ENCODE results near the gene EPAS1.

The EPAS1 gene

DNA sequence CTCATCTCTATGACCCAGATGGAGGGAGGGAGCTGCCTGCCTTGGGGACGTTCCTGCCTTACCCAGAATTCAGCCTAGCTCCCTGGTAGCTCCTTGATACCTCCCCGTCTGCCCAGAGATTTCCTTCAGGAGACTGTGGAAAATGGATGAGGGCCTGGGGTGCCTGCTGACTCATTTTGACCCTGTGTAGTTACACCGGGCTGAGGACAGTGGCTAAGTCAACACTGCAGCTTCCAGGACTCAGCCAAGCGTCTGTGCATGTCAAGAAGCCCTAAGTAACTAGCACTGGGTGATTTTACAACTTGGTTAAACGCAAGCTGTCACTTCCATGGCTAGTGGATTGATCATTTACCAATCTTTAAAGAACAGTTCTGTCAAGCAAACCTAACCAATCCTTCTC lies 23.3 kb upstream of the EPAS1 start:
- DNase-seq: no peak

DNA sequence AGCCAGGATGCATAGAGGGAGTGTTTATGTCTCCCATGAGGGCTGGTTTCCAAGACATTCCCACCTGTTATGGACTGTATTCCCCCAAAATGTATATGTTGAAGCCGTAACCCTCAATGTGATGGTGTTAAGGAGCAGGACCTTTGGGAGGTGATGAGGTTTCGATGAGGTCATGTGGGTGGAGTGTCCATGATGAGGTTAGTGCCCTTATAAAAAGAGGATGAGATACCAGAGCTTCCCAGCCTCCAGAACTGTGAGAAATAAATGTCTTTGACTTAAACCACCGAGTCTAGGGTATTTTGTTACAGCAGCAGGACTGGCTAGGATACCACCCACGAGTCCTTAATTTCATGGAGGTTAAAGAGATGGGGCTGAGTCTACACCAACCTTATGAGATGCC lies 22.6 kb upstream of the EPAS1 start:
- DNase-seq: no peak

DNA sequence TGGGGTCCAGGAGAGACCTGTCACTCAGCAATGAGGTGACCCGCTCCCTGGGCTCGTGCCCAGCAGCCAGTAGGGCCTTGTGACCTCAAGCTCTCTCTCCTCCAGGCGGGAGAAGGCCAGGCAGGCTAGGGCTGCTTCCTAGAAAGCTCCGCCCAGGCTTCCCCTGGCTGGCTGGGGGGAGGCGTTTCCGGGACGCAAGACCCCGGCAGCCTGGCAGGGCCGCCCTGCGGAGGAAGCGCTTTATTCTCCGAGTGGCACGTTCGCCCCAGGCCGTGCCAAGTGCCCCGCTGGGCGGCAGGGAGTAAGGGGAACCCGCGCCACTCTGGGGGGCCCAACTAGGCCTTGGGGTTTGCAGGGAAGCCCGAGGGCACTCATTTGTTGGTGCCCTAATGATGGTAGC lies 21.2 kb upstream of the EPAS1 start:
- peak; percentile 24 for DNase-seq

DNA sequence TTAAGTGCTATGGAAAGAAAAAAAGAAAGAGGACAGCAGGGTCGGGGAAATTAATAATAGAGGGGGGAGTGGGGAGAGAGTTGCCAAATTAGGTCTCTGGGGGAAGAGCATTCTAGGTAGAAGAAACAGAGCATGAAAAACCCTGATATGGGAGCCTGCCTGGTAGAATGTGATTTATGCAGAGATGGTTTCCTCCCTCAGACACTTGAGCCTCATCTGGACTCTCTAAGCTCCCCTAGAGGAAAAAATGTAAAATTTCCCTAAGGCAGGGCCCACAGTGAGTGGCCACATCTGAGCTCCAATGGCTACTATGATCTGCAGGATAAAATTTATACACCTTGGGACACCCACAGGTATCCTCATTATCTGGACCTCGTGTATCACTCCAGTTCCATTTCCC lies 20.6 kb upstream of the EPAS1 start:
- DNase-seq: no peak

DNA sequence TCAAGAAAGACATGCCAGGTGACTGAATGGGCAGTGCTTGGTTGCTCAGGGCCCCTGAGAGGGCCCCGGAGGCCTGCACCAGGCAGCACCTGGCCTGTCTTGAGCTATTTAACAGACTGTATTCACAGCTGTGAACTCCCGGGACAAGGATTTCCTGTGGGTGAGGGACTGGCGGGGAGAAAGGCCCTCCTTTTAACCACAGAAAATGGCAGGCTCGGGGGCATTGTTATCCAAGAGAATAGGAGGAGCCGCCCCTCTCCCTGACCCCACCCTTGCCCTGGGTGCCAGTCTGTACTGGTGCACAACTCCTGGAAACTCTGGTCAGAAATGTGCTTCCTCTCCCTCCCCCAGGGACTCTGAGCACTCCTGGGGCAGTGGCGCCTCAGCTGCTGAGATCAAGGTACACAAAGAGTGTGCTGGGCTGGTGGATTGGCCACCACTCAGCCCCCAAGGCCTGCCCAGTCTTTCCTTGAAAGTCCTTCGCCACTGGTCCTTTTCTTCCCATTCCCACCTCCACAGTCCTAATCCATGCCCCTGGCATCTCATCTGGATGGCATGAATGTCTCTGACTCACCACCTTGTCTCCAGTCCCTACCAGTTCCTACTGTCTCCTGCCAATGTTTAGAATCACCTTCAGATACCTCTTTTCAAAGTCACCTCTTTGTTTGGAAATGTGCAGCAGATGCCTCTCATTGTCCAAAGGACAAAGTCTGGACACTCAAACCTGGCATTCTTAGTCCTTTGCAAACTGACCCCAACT lies 19.6 kb upstream of the EPAS1 start:
- DNase-seq: no peak

DNA sequence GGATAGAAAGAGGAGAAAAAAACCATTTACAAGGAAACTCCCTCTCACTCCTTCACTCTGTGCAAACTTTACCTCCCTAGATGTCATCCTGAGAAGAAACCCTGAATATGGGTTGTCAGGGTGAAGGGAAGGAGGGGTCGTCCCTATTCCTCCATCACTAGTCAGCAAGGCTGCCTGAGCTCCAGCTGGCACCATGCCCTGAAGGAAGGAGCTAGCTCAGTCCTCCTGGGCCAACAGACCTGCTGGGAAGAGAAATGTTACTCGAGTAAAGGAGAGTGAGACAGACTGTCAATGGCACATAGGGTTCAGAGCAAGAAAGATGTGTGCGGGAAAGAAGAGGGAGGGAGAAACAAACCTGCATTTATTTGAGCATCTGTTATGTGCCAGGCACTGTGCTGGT lies 18.3 kb upstream of the EPAS1 start:
- no peak for DNase-seq

DNA sequence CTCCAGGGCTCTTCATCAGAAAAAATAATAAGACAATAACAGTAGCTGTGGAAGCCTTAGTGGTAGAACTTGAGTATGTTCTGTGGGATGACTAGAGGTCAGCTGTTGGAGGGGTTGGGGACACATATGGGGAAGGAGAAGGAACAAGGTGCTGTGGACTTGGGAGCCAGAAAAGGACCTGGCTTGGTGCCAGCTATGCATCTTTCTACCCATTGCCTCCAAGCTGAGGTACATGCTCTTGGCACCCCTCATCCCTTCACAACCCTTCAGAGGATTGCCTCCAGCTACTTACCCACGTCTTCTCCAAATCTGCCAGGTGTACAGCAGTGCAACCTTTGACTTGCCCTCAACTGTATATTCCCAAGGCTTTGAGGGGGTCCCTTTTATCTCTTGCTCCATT lies 15.3 kb upstream of the EPAS1 start:
- DNase-seq: no peak

DNA sequence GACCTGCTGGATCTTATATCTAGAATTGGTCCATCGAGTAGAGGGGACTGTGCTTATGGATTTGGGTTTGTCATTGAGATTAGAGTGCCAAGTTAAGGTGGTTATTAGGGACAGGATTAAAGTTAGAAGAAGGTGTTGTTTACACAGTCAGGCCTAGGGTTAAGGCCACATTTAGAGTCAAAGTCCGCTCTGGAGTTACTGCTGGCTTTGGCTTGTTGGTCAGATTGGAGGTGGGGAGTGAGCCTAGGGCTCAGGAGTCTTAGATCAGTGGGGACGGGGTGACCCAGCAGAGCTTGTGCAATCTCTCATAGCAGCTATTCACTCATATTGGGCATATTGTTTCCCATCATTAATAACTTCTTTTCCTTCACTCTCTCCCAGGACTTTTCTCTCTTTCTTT lies 13.5 kb upstream of the EPAS1 start:
- DNase-seq: no peak

DNA sequence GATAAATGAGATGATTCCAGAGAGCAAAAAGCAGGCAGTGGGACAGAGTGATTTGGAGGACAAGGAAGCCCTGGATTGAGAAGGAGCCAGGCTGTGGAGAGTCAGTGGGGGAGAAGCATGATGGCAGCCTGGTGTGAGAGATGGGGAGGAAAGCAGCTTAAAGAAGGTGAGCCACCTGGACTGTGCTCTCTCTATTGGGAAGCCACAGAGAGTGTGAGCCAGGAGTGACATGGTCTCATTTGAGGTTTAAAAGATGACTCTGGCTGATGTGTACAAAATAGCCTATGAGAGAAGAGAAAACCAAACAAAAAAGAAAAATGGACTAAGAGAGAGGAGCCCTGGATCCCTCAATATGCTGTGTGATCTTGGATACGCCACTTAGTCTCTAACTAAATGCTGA lies 12.9 kb upstream of the EPAS1 start:
- DNase-seq: no peak

DNA sequence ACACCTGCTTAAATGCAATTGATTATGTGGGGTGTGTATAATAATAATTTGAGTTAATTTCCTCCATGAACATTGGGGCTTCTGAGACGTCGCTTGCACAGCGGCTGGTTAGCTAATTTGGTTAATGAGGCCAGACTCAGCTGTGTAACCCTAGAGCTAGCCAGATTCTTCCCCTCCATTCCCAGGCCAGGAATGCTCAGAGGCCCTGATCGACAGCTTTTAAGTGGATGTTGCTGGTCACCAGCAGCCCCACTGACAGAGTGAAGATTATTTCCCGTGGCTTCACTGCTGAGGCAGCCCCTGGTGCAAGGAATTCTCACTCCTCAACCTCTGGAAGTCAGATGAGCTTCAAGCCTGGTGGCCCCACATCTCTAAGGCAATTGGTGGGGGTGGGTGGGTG lies 12.4 kb upstream of the EPAS1 start:
- no peak for DNase-seq

DNA sequence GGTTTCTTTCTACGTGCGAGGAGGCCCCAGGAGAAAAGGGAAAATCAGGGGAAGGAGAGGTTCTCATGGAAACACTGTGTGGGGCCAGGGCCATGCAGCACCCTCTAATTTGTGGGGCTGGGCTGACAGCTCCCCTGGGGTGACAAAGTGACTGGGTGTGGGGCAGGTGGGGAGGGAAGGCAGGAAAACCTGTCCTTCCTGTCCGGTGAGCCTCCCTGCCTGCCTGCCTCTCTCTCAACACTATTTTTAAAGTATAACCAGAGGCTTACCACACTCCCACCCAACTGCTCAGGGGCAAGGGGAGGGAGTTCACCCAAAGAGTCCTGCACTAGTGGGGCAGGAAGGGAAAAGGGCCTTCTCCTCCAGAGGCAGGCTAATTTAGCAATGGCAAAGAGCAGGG lies 10.5 kb upstream of the EPAS1 start:
- no peak for DNase-seq

DNA sequence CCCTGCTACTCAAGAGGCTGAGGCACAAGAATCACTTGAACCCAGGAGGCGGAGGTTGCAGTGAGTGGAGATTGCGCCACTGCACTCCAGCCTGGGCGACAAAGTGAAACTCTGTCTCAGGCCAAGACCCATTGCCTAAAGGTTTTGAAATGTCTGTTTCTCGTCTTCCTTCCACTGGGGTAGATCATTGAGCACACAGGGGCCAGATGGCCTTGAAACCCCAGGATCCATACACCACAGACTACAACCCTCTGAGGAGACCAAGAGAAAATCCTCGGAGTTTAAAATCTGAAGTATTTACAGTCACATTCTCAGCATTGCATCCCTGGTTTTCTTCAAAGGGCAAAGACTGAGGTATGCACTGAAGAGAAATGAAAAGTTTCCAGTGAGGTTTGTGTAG lies 7.1 kb upstream of the EPAS1 start:
- DNase-seq: no peak

DNA sequence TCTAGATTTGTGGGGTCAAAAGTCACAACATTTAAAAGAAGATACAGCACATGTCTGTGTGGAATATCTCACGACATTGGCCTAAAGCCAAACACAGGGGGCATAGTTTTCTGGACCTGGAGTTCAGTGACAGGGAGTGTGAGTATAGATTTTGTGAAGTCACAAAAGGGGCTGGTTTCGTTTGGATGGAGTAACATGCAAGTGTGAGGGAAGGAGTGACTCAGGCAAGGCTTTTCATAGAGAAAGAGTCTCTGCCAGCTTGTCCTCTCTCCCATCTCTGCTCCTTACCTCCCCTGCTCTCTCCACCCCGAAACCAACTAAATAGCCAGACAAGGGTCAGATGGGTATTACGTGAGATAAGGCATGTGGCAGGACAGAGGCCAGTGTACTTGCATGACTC lies 3.7 kb upstream of the EPAS1 start:
- DNase-seq: no peak

DNA sequence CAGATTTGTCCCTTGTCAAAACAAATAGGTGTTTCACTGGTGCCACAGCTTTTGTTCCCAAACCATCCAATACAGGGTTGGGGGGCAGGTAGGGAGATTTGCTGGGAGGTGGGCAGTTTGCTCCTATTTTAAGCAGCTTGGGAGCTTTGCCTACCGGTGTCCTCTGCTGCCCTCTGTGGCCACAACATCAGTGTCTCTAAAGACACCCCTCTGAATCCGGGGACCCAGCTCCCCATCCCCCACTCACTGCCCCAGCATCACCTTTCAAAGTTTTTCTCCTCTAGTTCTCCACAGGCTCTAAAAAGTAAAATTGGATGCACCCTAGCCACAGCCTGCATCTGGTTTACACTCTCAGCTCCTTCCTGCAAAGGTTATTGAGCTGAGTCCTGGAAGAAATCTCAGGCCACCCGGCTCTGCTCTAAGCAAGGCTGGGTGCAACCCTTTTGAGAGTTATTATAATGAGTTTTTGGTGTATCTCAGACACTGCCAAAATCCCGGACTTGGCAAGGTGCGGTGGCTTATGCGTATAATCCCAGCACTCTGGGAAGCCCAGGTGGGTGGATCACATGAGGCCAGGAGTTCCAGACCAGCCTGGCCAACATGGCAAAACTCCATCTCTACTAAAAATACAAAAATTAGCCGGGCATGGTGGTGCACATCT lies 2.9 kb upstream of the EPAS1 start:
- DNase-seq: peak; percentile 38

DNA sequence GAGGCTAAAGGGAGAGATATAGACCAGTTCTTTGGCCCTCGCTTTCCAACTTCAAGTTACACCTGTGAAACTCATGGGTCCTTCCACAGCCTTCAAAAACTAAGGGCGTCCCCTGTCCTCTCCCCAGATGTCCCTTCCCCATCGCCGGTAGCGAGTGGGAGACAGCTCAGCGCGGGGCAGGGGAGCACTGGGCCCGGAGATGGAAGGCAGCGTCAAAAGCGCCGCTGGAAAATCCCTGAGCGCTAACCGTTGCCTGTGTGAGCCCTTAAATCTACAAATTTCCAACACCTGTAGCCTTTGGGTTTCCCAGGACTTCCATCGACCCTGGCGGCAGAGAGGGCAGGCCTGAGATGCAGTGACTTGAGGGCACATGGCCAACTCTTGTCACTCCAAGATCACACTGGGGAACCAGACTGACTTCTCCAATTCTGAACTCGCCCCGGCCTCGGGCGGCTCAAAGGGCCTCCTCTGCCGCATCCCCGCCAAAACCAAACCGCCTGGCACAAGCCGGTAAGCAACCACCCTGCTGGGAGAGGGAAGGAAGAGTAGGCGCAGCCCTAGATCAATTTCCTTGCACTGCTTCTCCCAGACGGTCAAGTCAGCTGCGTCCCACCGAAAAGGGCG lies 879 bp upstream of the EPAS1 start:
- DNase-seq: peak; percentile 45

DNA sequence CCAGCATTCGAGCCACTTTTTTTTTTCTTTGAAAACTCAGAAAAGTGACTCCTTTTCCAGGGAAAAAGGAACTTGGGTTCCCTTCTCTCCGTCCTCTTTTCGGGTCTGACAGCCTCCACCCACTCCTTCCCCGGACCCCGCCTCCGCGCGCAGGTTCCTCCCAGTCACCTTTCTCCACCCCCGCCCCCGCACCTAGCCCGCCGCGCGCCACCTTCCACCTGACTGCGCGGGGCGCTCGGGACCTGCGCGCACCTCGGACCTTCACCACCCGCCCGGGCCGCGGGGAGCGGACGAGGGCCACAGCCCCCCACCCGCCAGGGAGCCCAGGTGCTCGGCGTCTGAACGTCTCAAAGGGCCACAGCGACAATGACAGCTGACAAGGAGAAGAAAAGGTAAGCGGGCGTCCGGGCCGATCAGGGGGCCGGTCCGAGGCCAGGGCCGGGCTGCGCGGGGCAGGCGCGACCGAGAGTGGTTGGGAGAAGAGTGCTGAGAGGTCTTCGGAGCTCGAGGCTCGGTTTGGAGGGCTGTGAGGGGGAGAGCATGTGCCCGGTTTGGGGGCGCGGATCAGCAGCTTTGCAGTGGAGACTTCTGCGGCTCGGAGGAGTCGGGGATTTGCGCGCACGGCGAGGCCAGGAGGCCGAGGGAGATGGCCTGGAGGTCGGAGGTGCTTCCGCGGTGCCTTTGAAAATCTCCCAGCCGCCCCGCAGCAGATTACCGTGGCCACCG lies 502 bp downstream of the EPAS1 start:
- peak; percentile 80 for DNase-seq

DNA sequence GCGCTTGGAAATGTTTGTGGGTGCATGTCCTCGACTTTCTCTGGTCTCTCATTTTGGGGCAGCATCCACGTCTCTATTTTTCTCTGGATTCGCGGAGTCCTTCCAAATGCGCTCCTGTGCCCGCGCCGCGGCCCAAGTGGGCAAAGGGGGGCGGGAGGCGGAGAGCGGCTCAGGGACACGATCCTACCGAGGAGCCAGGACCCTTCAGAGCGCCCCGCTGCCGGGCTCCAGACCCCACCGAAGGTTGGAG lies 990 bp downstream of the EPAS1 start:
- peak; percentile 47 for DNase-seq

DNA sequence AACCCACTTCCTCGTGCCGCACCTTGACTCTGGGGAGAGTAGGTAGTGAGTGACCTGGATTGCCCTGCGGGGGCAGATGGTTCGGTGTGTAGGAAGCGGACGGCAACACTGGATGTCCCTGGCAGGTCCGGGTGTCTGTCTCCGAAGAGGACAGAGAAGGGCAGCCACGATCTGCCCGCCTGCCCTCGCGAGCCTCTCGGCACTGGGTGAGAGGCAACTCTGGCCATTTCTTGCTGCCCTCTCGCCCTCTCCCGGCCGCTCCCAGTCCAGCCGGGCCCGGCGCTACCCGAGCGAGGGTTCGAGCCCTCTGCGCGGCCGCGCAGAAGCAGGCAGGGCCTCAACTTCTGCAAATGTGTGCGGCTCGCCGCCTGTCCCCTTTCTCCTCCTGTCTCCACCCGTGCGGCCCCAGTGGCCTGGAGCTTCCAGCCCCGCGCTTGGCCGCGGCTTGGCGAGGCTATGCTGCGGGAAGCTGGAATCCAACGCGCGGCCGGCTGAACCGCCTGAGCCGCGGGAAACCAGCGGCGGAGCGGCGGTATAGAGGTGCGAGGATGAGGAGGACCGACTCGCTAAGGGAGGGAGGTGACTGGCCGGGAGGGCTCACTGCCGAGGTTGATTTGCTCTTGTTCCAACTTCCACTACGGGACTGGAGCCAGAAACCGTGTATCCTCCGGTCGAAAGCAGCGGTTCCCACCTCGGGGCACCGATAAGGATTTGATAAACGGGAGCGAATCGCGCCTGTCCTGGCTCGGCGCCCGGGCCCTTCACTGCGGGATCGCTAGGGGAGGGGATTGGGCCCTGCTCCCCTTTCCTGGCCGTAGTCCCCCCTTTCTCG lies 1.5 kb downstream of the EPAS1 start:
- DNase-seq: peak; percentile 51

DNA sequence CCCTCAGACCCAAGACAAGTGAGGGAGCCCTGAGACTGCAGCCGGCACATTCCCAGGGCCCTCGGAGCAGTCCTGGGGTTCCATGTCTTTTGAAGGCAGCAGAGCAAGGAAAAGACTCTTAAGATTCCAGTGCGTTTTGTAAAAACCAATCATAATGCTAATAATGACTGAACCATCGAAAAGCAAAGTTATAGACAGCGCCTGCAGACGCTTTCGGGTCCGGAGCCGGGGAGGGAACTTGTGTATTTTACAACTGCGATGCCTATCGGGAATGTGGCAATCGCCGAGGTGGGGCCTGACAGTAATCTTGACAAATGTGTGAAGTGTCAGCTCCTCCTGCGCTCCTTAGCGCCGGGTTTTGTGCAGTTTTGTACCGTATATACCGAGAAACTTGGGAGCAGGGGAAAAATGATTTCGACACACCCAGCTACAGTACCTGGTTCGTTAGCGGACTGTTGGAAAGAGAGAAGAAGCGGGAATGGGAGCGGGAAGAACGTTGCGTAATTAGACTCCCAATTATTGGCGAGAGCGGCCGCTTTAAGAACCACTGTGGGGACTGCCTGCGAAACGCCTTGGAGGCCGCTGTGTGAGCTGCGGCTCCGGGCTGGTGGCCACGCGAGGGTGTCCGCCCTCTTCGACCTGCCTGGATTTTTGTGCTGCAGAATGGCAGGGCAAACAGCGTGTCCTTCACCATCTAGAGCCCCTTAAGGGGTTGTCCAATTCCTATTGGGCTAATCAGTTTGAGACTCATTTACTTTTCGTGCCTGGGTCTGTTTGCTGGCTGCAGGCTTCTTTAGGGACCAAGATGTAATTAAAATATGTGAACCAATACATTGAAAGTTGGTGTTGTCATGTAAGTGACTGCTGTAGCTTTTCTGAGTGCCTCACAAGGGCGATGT lies 2.4 kb downstream of the EPAS1 start:
- DNase-seq: no peak

DNA sequence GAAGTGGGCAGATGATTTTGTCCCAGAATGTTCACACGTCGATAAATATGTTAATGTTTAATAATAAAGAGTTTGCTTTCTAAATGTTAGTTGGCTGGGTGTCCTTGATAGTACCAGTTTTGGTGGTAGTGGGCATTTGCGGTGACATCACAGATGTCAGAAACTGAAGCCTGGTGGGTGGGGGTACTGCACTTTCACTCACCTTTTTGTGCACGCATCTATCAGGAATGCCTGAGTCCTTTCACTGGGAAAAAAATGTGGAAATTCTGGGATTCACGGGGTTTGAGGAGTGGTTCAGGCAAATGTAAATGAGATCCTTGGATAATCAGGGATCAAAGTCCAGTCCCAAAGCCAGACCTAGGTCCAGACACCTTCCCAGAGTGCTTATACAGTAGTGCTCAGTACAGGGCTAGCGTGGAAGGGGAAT lies 3.2 kb downstream of the EPAS1 start:
- no peak for DNase-seq

DNA sequence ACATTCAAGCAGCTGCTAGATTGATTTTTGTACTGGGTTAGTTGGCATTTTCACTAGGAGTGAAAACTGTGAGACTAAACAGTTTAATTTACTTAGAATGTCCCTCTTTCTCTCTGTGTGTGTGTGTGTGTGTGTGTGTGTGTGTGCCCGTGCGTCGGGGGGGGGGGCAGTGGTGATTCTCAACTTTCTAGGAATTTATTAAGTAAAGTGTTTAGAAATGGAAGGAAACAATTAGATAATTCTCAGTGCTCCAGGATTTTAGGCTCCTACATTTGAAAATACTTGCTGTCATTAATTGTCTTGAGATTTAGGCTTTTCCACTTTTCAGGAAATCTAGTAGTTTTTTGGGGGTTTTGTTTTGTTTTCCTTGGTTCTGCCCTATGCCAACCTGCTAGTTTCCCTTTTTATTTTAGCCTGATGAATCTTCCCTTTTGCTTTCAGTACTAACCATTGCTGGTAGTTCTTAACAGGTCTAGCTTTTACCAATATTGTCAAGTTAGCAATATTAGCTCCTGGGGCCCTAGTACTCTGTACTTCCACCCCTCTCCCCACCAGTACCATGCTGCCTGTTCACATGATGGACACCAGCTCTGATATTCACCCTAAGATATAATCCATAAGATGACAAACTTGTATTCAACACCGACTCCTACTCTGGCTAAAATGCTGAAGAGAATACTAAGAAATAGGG lies 4.9 kb downstream of the EPAS1 start:
- DNase-seq: no peak

Measured in activated T-cell treated with anti-CD3 and anti-CD28 coated beads, Interleukin-2, amount 50 U/mL, for 1 hour (primary cell).